MCF 10A (cell line): ENCODE results near the gene CDHR2. TPM values are rescaled to one million over a fixed set of nuclear protein-coding genes. Genes with fewer than 3 reads are reported as not detected.

Experiments
- BruUV-seq: library from RNA; stranded (reverse); fragments of 400-500 nt; replicated peaks from 2 replicates; lab custom pipeline; 2021; lab: Mats Ljungman, UMichigan
- CTCF ChIA-PET: fragments of 300-600 bp; sonication (Branson Sonifier 250); formaldehyde crosslinking; extraction: SDS; loops from one replicate; lab custom pipeline; 2021; ENCODE audit warnings: antibody characterized with exemption, inconsistent platforms; lab: Yijun Ruan, JAX
- POLR2A ChIA-PET: fragments of 300-600, 350-650 bp; sonication (Branson Sonifier 250); formaldehyde crosslinking; extraction: SDS; loops from one replicate; lab custom pipeline; 2020; ENCODE audit warnings: antibody characterized with exemption, inconsistent platforms; lab: Yijun Ruan, JAX
- DNase-seq: peaks from one replicate; pipeline ENCODE4 v3.0.0-alpha.2; 2018; ENCODE audit not compliant: unreplicated experiment
- H3K27ac Mint-ChIP-seq: one replicate; pipeline ENCODE4 v1.8.0; 2022; ENCODE audit warnings: mild to moderate bottlenecking, low read depth, mixed read lengths; ENCODE audit not compliant: unreplicated experiment
- H3K27me3 Mint-ChIP-seq: one replicate; pipeline ENCODE4 v1.8.0; 2022; ENCODE audit warnings: mixed read lengths; ENCODE audit not compliant: insufficient read depth, unreplicated experiment
- H3K36me3 Mint-ChIP-seq: one replicate; pipeline ENCODE4 v1.8.0; 2022; ENCODE audit warnings: mild to moderate bottlenecking, moderate library complexity, mixed read lengths; ENCODE audit not compliant: insufficient read depth, unreplicated experiment
- H3K4me1 Mint-ChIP-seq: one replicate; pipeline ENCODE4 v1.8.0; 2022; ENCODE audit warnings: mixed read lengths; ENCODE audit not compliant: insufficient read depth, unreplicated experiment
- H3K4me3 Mint-ChIP-seq: one replicate; pipeline ENCODE4 v1.8.0; 2022; ENCODE audit warnings: mild to moderate bottlenecking, moderate library complexity, mixed read lengths; ENCODE audit not compliant: unreplicated experiment
- H3K9me3 Mint-ChIP-seq: one replicate; pipeline ENCODE4 v1.8.0; 2022; ENCODE audit warnings: mixed read lengths; ENCODE audit not compliant: unreplicated experiment
- CTCF ChIP-seq: fragments of 200-600 bp; IDR thresholded peaks from one replicate; pipeline ENCODE4 v1.8.0; 2022; ENCODE audit warnings: antibody characterized with exemption, mild to moderate bottlenecking; ENCODE audit not compliant: unreplicated experiment
- intact Hi-C: fragments of 100-400 bp; cut with micrococcal nuclease; formaldehyde crosslinking; loops from 2 replicates; pipeline ENCODE4 v1.14.1; 2022
- total RNA-seq: library from RNA; stranded (reverse); gene quantifications from 2 replicates; pipeline ENCODE4 v1.2.3, GENCODE V29; 2022

The CDHR2 gene
- total RNA-seq, 1 experiment from 2014 or later = 0.09 TPM

- TF ChIP-seq CTCF = no peak
- Mint-ChIP-seq H3K4me1 (peaks cover 2% of the 10 kb centered on the region), H3K27me3 (no peaks in the 10 kb centered on the region), H3K9me3 (no peaks in the 10 kb centered on the region), H3K4me3 (no peak overlapping the region), H3K36me3 (peaks cover 48% of the 10 kb centered on the region), H3K27ac (peak overlapping the region; percentile 16)
- no peak for DNase-seq
- no TSS peak for BruUV-seq
- intact Hi-C loops = no loop called here
- CTCF ChIA-PET = interaction anchor here (0.6 kb wide), 1 partner anchor 100 kb away, joined by 3 read pairs; no protein-coding TSS in a partner anchor
- POLR2A ChIA-PET = interaction anchor here (0.7 to 1.6 kb wide), 2 partner anchors 9 to 15 kb away, joined by 3 to 5 read pairs; partner anchors contain the start of gene RNF44
Observed at GRCh38 chr5:176528301-176528700, 20.8 kb upstream of the CDHR2 start.

GRCh38 chr5:176528761-176529115 is 20.4 kb upstream of the CDHR2 start:
- H3K4me3 Mint-ChIP-seq = no peak overlapping the region
- H3K27ac Mint-ChIP-seq = peak overlapping the region; percentile 16
- no peaks in the 10 kb centered on the region for H3K27me3 Mint-ChIP-seq
- H3K9me3 Mint-ChIP-seq = no peaks in the 10 kb centered on the region
- DNase-seq = no peak
- CTCF ChIA-PET = interaction anchor here (0.6 to 1.3 kb wide), 2 partner anchors 35 to 875 kb away, joined by 3 read pairs; no protein-coding TSS in a partner anchor
- intact Hi-C loops = no loop called here
- POLR2A ChIA-PET = interaction anchor here (1.6 kb wide), 1 partner anchor 9 kb away, joined by 5 read pairs; the partner anchor contains the start of gene RNF44
- TF ChIP-seq CTCF = no peak
- no TSS peak for BruUV-seq
- H3K36me3 Mint-ChIP-seq = peaks cover 50% of the 10 kb centered on the region
- H3K4me1 Mint-ChIP-seq = peaks cover 6% of the 10 kb centered on the region

- Mint-ChIP-seq H3K4me3 (no peak overlapping the region), H3K27ac (no peak overlapping the region)
- BruUV-seq = no TSS peak
Observed at GRCh38 chr5:176529116-176529740, 19.9 kb upstream of the CDHR2 start.

More at GRCh38 chr5:176529116-176529740, 19.9 kb upstream of the CDHR2 start:
- DNase-seq = no peak
- intact Hi-C loops = no loop called here
- Mint-ChIP-seq H3K27me3 (no peaks in the 10 kb centered on the region), H3K9me3 (no peaks in the 10 kb centered on the region), H3K4me1 (peaks cover 11% of the 10 kb centered on the region), H3K36me3 (peaks cover 50% of the 10 kb centered on the region)
- POLR2A ChIA-PET = interaction anchor here (0.6 to 1.6 kb wide), 2 partner anchors 8 to 925 kb away, joined by 3 to 5 read pairs; partner anchors contain the start of gene RNF44
- no peak for TF ChIP-seq CTCF
- CTCF ChIA-PET = interaction anchor here (0.6 to 1.3 kb wide), 2 partner anchors 35 to 875 kb away, joined by 3 read pairs; no protein-coding TSS in a partner anchor
